Dermis blood vessel endothelial cell (primary cell): ENCODE data around the gene GJA5. TPM values are rescaled to one million over a fixed set of nuclear protein-coding genes. Genes with fewer than 3 reads are reported as not detected.
"Not testable (repeated sequence)": the region's sequence is repeated elsewhere in the genome, so short reads cannot be mapped to it uniquely, and the experiment has no call there.

Experiments used
- DNase-seq: peaks from one replicate; pipeline ENCODE4 v3.0.0; 2010
- total RNA-seq: library from RNA; depleted of rRNA; stranded (reverse); fragments of >200 nt; gene quantifications from 2 replicates; pipeline ENCODE4 v1.2.3, GENCODE V29; 2014

Gene GJA5
- total RNA-seq, 1 donor from 2014 or later, result under 0.01 TPM

DNA sequence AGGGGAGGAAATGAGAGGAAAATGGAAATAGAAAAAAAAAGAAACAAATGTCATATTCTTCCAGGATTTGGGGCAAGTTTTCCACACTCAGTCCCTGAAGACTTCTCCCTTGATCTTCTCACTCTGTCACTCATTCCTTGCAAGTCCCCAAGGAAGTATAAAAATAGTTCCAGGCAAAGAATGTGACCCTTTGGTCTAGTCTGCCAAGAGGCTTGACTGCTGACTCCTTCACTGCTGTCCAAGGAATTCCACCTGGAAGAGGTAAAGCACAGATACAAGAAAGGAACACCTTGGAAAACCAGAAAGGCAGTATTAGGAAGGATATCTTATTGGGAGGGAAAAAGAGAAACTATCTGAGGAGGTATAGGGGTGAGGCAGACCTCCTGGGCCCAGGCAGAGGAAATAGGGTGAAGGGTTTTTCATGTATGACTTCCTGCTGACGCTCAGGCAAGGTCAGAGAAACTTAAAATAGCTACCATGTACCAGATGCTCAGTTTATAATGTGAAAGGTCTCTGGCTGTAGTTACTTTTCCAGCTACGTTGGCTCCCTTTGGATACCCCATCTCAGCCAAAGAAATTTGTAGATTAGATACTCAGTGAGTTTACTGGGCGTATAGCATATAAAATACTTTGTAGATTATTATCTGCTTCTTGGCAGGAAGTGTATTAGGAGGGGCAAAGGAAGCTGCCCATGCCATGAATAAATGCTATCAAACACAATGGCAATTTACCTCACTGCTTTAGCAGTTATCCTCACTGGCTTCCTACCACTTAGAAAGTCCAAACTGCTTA is 2.0 kb upstream of the GJA5 start:
- peak; percentile 39 for DNase-seq

DNA sequence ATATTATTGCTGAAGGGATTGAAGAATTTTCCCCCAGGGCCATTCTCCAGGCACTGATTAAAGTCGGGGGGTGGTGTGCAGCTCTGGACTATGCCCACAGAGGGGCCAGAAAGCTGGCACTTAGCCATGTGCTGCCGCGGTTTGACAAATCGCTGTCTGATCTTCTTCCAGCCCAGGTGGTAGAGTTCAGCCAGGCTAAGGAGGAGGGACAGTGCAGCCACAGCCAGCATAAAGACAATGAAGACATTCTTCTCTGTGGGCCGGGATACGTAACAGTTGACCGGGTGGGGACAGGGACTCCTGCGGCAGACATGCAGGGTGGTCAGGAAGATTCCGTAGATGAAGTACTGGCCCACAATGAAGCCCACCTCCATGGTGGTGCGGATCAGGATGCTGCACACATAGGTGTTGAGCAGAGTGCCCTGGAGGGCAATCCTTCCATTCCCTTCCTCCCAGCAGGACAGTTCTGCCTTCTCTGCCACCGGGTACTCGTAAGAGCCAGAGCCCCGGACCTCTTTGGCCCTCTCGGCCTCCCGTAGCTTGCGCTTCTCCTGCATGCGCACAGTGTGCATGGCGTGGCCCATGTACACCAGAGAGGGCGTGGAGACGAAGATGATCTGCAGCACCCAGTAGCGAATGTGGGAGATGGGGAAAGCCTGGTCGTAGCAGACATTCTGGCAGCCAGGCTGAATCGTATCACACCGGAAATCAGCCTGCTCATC is 1.9 kb downstream of the GJA5 start:
- no peak for DNase-seq

DNA sequence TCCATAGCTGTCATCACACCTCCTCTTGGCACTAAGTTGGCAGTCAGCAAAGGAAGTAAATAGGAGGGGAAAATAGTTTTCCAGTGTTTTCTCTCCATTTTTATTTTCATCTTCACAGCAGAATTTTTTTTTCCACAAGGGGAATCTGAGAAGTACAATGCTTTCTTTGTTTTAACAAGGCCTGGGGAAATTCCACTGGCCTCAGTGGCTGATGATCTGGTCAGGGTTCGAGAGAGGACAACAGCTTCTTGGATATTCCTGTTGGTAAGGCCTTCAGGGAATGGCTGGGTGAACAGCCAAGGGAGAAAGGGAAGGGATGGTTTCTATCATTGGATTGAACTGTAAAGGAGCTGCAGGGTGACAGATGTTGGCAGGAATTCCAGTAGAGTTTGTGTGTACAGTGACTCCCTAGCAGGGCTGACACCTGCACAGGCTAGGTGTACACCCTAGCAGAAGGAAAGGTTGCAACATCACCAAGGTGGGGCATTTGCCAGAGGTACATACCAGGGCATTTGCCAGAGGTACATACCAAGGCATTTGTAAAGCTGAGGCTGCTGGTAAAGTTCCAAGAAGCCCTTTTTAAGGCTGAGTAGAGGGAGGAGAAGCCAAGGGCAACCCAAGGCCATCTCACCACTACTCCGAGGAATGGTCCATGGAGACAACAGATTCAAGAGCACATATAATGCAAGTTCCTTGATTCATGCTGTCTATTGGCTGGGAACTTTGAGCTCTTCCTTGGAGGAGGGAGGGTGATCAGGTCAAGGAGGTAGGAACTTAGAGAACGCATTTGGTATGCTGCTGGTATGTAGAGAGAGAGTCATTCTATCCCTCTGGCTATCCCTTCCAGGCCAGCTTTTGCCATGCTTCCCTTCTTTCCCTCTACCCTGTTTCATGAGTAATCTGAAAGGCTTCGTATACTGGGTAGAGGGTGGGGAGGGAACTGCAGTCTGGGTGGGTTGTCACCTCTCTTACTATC is 3.1 kb downstream of the GJA5 start:
- no peak for DNase-seq

DNA sequence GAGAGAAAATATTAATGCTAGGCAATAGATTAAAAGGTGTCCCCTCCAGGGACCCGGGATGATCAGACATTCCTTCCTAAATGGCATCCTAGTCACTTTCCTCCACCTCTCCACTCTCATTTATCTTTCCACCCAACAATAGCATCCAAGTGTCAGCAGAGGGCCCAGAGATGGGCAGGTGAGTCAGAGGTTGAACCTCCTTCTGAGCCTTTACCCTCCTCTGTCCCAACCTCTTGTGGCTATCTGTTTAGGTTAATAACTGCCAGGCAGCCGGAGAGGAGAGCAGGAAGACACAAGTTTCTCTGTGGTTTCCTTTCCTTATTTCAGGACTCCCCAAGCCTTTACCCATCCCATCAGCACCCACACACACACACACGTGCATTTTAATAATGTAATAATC is 4.1 kb downstream of the GJA5 start:
- DNase-seq, result no peak

DNA sequence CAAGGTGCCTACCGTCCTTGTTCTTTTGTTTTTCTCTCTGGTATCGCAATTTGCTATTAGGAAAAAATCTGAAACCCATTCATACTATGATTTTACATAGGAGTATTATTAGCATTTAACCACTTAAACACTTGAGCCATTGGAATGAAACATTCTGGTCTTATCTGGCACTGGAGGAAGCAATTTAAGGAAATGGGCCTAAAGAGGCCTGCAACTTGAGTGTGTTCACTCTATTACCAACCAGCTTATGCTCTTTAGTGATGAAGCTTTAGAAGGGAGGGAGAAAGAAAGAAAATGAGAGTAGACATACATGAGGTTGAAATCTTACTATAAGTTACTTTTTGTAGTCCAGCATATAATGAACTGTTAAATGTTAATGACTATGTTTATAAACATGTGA is 5.7 kb downstream of the GJA5 start:
- no peak for DNase-seq

DNA sequence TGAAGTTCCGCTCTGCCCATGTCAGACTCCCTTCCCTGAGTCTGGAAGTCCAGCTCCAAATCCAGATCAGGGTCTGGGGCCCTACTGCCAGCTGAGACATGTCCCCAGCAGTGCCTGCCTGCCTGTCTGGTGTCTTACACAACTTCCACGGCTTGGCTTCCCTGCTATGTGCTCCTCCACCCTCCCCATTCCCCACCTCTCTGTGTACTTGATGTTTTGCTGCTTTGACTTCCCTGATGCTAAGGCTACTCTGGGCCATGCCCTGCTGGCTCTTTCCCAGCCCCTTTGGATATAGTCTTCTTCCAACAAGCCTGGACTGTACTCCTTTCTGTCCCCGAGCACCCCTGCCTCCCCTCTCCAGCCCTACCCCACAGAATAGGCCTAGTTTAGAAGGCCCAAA is 7.3 kb downstream of the GJA5 start:
- DNase-seq, result no peak

DNA sequence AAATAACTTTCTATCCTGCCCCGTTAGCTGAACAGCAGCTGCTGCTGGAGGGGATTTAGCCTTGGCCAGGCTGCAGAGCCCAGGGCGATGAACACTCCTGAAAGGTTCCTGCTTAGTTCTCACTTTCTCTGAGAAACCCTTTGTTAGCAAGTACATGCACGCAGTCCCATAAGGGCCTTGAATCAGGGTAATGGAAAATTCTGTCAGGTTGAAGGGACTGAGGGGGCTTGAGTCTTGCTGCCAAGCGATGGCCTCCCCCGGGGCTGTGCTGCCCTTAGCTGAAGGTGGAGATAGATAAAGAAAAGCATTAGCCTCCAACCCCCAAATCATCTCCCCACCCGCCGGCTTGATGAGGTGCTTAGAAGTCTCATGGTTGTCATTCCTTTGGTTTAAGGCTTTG is 7.9 kb downstream of the GJA5 start:
- DNase-seq, result no peak

DNA sequence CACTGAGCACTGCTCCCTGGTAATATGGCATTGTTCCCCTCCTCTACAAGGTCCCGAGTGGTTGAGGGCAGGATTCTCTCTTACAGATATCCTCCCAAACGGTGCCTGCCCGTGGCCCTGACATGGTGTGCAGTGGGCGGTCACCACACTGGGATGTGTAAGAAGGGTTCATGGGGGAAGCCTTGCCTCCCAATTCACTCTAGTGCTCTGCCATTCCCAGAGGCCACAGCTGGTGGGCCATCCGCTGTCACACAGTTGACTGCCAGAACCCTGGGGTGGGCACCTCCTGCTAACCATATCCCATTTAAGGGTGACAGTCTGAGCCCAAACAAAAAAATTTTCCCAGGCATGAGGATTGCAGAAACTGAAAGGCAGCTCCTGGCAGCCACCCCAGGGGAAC is 9.1 kb downstream of the GJA5 start:
- no peak for DNase-seq

DNA sequence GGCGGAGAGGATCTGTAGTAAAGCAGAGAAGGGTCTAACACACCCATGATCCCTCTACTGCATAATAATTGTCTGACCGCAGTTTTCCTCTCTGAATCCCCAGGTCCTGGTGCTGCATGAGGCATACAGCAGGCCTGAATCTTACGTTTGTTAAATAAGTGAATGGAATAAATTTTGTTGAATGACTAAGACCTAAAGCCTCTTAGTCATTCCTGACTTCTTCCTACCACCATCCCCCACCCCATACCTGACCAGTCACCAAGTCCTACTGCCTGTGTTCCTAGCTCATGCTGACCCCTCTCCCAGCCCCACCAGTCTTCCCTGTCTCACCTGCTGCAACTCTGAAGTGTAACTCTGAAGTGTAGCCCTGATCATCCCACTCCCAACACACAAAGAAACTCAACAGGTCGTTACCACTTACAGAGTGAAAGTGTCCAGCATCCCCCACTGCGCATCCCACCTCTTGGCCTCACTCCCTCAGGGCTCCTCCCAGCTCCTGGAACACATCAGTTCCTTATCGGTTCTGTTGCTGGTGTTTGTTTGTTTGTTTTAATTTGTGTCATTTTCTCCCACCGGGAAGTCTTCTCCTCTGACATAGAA is 9.7 kb downstream of the GJA5 start:
- no peak for DNase-seq

DNA sequence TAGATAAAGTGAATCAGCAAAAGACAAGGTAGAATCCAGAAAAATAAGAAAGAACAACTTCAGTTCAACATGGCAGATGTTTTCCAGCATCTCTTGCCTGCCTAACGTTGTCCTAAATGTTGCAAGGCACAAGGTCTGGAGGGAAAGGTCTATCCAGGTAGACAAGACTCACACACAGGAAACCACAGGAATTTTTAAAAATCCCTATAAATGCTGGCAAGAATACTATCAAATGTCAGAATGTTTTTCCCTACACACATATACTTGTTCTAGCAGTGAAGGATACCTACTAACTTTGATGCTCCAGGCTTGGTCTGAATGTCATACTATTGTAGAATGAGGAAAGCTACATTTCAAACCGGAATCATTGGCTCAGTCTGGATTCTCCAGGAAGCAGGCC is 10.6 kb downstream of the GJA5 start:
- DNase-seq, result no peak

DNA sequence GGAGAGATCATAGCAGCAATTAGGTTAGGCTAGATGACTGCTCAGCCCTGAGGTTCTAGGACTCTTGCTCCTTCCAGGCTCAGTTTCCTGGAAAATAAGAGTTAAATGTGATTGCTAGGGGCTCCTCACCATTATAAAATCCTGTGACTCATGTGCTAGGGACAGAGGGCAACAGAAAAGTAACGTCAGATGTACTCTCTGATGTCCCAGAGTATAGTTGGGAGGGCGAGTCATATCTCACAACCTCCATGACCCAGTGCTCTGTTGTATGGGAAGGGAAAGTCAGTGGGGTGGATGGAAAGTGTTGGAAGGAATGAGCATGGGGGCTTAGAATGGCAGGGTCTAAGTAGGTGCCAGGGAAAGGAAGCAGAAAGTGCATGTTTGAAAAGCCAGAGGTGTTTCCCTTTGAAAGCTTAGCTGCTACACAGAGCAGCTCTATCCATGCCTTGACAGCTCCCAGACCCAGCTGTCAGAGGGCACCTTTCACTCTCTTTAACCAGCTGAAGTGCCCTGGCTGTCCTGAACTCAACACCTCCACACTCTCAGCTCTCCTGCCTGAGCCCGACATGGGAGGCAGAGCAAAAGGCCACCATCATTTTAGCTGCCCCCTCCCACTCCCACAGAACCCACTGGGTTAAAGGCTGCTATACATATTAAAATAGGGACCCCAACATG is 11.6 kb downstream of the GJA5 start:
- DNase-seq, result no peak

DNA sequence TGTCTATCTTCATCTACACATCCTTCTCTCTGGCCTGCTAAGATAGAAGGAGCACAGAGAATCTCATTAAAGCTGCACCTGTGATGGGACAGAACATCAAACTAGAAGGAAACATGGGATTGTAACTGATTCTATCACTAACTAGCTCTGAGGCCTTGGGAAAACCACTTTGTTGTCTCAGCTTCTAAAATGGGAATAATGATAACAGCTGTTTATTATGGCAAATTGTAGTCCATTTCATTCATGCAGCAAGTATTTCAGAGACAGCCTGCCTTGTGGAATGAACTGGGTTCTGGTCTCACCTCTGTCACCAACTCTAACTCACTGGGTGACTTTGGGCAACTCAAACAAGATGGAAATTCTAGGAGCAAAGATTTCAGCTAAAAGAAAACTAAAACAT is 12.4 kb downstream of the GJA5 start:
- DNase-seq, result no peak

DNA sequence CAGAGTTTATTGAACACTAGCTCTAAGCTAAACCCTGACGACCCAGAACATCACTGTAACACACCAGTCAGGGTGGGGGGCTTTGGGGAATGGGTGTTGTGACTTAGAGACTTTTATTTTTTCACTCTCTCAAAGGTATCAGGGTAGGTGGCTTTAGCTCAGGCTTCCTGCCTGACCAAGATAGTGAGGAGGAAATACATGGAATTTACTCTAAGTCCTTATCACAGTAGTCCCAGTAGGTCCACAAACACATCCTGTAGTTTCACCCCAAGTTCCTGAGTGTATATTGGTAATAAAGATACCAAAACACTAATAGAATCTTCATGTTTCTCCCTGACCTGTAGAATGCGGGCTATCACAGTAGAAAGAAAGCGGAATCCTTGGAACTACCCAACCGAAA is 15.1 kb downstream of the GJA5 start:
- DNase-seq, result no peak

DNA sequence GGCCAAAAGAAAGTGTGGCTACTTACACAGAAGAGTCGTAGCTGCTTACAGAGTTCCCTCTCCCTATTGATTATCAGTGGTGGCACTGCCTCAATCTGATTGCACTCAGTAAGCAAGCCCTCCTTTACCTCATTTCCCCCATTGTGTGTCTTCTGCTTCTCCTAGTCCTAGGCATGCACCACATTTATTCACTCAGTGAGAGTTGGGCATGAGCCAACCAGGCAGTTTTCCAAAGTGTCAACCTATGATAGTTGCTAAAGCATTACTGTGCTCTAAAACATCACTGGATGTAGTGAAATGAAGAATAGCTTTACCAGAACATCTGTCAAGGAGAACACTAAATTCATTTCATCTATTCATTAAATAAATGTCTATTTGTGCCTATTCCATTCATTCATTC is 19.3 kb downstream of the GJA5 start:
- DNase-seq, result no peak

DNA sequence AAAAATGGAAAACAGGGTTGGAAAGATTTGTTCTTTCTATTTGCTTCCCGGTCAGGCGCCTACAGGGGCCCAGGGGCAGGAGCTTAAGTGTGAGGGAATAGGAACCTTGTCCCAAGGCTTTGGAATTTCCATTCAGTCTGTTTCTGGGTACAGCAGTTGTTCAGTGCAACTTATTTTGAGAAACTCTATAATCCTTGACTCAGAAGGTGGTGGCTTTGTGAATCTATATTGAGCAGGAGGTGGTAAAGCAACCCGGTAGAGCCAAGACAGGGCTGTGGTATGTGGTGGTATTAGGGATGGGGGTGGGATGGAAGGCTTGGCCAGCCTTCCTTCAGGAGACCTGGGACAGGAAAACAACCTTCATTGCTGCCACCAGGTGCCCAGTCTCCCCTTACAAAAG is 20.0 kb downstream of the GJA5 start:
- no peak for DNase-seq

DNA sequence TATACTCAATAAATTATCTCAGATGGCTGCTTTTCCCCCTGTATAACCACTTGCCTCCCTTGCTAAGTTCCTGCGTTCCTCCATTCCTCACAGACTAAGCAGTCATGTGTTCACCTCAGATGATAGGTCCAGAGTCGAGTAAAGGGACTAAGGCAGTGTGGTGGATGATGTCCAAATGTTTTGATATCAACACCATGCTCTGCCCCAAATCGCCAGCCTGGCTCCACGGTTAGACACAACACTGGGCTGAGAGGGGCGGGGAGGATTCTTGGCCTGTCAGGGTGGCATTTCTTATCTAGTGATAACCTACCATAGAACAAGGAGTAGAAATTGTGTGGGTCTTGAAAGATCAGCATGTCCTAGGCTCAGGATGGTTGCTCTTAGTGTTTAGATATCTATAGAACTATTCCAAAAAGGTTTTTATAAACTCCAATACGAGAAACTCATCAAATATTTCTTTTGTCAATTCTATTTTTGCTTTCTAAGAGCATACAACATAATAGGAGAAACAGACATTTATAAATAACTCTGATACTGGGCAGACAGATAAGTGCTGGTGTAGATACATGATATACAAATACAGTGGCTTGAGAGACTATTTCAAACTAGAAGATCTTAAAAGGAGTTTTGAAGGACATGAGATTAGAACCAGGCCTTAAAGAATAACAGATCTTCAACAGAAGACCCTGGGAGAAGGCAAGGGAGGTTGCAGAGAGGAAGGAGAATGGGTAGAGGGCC is 21.5 kb downstream of the GJA5 start:
- no peak for DNase-seq

DNA sequence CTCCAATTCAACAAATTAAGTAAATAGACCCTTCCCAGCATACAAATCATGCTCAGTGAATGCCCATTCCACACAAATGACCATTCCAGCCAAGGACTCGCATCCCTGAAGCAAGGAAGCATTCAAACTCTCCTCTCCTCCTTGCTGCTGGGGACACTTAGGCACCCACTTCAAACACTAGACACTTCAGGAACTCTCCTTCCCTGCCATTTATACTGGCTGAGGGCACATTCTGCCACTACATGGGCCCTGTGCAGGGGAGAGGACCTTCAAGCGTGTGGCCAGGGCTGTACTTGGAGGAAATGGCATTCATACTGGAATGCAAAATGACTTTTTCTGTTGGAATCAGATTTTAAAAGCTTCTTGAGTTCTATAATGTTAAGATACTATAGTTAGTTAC is 22.3 kb downstream of the GJA5 start:
- DNase-seq, result no peak

DNA sequence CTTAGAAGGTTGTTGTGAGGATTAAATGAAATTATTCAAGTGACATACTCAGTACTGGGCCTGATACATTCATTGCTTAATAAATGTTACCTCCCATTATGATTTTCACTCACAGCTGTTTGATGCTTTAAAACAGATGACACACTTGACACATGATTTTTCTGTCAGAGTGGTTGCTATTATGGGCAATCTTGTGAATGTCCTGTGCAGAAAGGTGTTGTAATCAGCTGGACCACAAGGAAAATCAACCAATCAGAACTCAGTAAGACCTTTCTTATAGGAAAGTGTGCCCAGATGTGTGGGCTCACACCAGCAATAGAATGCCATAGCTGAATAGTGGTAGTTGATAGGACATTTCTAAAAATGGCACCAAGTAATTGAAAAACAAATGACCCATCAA is 23.5 kb downstream of the GJA5 start:
- DNase-seq, result no peak

DNA sequence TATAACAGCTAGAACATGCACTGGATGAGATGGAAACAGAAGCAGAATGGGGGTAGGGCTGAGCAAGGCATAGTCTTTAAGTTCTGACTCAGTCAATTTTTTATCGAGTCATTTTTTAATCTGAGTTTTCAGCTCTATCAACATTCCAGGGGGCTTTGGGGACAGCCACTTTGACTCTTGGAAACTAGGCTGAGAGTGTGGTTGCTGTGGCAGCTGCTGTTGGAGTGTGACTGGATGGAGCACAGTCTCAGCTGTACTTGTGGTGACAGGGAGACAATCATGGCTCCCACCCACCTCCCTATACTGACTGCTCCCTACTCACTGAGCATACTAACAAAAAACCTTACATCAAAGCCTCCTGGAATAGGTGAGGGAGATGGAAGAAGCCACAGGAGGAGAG is 25.0 kb downstream of the GJA5 start:
- DNase-seq, result no peak

DNA sequence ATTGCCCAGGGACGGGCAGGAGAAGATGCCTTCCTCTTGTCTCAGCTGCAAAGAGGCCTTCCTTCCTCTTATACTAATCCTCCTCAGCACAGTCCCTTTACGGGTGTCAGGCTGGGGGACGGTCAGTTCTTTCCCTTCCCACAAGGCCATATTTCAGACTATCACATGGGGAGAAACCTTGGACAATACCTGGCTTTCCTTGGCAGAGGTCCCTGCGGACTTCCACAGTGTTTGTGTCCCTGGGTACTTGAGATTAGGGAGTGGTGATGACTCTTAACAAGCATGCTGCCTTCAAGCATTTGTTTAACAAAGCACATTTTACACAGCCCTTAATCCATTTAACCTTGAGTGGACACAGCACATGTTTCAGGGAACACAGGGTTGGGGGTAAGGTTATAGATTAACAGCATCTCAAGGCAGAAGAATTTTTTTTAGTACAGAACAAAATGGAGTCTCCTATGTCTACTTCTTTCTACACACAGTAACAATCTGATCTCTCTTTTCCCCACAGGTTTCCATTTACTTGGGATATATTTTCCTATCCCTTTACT is 26.0 kb downstream of the GJA5 start:
- DNase-seq, result not testable (repeated sequence)

DNA sequence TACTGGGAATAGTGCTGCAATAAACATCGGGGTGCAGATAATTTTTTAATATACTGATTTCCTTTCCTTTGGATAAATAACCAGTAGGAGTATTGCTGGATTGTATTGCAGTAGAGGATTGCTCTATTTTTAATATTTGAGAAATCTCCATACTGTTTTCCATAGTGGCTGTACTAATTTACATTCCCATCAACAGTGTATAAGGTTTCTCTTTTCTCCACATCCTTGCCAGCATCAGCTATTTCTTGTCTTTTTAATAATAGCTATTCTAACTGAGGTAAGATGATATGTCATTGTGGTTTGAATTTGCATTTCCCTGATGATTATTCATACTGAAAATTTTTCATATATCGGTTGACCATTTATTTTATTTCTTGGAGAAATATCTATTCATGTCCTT is 31.1 kb downstream of the GJA5 start:
- no peak for DNase-seq
